Right lung (tissue), 5 donors: ENCODE results near the gene CREB3L1. TPM values are rescaled to one million over a fixed set of nuclear protein-coding genes. Genes with fewer than 3 reads are reported as not detected.
"Not testable (repeated sequence)": the region's sequence is repeated elsewhere in the genome, so short reads cannot be mapped to it uniquely, and the experiment has no call there.

ENCODE experiments used
- DNase-seq, 2 donors: peaks; one replicate each; pipeline ENCODE4 v3.0.0-alpha.2; 2013
- polyA plus RNA-seq, 5 donors: library from polyadenylated mRNA; unstranded; fragments of 120-200 nt; gene quantifications; one replicate each; pipeline versions ENCODE4 v1.2.1 to v1.2.3, GENCODE V29; 2013; ENCODE audit warnings: inconsistent platforms in 1 of 5, low replicate concordance in 1 of 5; ENCODE audit not compliant: insufficient read length in 5 of 5, insufficient read depth in 1 of 5

Gene CREB3L1
- polyA plus RNA-seq, 5 donors = 14.1 to 32.1 (median 21.2) TPM

GRCh38 chr11:46247090-46247489, 30.4 kb upstream of the CREB3L1 start:
- DNase-seq = no peak

DNA sequence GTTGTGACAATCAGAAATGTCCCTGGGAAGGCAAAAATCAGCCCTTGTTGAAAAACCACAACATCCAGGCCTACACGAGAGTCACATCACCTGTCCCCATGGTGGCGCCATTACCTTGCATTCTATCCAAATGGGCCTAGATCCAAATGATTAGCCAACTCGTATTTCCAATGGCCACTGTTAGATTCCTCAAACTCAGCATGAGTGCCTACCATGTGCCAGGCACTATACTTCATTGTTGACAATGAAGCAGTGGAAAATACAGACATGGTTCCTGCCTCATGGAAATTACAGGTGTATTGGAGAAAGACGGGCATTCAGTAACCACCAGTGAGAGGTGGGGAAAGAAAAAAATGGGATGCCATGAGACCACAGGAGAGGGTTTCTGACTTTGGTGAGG, 29.8 kb upstream of the CREB3L1 start:
- DNase-seq = peak in 1 of 2 donors; percentile 18

- no peak for DNase-seq
Observed at GRCh38 chr11:46248289-46249102, 29.0 kb upstream of the CREB3L1 start.

DNA sequence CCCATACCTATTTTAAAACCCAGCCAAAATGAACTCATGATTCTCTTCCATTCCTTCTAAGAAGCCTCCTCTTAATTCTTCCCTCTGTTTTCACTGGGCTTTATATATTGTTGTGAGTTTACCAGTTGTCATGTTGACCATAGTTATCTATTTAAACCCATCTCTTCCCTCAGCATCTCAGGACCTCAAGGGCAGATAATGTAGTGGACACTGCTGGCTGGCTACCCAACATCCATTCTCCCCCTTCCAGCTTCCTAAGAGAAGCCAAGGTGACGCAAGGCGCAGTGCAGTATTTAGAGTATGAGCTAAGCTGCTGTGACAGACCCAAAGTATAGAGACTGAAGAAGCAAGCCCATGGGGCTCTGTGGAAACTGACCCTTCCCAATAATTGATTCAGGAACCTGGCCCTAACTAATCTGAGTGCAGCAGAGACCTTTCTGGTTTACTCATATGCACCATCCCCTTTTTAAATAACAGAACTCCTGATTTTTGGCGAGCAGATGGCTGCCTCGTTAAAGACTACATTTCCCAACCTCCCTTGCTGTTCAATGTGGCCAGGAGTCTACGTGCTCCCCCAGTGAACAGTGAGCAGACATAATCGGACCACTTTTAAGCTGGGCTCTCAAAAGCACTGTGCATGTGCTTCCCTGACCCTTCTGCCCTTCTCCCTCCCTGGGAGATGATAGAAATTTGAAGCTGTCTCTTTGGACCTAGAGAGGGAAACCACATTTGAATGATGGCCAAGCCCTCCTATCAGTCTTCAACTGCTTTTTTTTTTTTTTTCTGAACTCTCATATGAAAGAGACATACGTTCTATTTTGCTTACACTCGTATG, 28.1 kb upstream of the CREB3L1 start:
- peak in 1 of 2 donors; percentile 46 for DNase-seq

- DNase-seq = no peak
Observed at GRCh38 chr11:46249938-46250744, 27.3 kb upstream of the CREB3L1 start.

DNA sequence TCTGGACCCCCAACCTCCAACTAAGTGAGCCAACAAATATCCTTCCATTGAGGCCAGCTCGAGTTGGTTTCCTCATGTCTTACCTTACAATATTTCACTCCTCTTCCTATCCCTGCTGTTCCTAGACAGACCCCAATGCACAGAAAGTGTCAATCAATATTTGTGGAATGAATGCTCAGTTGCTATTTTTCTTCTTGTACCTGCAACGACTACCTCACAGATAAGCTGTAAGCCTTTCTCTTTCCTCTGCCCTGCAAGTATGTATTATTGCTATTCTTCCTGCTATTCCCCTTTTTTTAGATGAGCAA, 26.8 kb upstream of the CREB3L1 start:
- DNase-seq = no peak

DNA sequence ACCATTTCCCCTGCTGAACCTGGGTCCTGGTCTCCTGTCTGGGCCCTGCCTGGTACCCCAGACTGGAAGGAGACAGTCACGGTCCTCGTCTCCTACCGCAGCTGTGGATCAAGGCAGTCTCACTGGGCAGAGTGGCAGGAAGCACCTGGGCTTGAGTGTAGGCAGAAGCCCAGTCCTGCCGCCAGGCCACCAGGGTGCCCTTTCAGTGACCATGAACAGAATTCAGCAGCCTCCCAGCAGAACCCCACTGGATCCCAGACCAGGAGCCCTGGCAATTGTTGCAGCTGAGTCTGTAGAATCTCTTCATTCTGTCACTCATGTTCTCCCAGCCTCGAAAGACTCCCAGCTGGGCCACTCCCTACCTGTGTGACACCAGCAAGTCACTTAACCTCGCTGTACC, 25.5 kb upstream of the CREB3L1 start:
- DNase-seq = no peak

DNA sequence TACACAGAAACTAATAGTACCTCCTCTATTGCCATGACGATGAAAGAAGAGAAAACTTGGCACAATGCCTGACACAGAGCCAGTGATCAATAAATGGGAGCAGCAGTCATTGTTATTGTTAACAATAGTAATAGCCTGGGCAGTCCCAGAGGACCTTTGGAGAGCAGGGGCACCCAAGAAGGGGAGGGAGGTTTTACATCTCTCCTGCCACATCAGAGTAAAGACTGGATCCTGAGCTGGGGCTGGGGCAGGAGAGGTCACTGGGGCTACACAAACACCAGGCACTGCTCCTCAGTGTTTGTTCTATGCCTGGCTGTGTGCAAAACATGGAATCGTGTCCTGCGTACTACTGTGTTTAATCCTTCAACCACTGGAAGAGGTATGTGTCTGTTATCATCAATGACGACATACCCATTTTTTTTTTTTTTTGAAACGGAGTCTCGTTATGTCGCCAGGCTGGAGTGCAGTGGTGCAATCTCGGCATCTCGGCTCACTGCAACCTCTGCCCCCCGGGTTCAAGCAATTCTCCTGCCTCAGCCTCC, 25.0 kb upstream of the CREB3L1 start:
- DNase-seq = no peak

GRCh38 chr11:46253258-46254132, 24.0 kb upstream of the CREB3L1 start:
- no peak for DNase-seq

DNA sequence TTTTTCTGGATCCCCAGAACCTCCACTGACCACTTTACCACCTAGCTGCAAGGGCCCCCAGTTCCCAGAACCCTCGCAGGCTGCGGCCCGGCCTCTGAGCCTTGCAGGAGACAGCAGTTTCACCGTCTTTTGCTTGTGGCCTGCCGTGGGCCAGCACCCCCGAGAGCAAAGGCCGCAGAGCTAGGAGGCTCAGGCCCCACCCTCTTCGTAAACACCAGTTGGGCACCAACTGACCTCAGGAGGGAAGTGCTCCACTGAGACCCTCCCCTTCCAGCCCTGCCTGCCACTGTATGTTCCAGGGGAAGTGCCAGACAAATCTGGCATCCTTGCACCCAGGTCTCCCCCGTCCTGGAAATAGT, 23.4 kb upstream of the CREB3L1 start:
- no peak for DNase-seq

- DNase-seq = no peak
Observed at GRCh38 chr11:46256540-46257001, 20.9 kb upstream of the CREB3L1 start.

DNA sequence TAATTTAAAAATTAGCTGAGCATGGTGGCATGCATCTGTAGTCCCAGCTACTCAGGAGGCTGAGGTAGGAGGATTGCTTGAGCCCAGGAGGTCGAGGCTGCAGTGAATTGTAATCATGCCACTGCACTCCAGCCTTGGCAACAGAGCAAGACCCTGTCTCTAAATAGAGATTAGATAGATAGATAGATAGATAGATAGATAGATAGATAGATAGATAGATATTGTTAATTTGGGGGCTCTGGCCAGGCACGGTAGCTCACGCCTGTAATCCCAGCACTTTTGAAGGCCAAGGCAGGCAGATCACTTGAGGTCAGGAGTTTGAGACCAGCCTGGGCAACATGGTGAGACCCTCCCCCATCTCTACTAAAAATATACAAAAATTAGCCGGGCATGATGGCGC, 18.1 kb upstream of the CREB3L1 start:
- DNase-seq = not testable (repeated sequence)

DNA sequence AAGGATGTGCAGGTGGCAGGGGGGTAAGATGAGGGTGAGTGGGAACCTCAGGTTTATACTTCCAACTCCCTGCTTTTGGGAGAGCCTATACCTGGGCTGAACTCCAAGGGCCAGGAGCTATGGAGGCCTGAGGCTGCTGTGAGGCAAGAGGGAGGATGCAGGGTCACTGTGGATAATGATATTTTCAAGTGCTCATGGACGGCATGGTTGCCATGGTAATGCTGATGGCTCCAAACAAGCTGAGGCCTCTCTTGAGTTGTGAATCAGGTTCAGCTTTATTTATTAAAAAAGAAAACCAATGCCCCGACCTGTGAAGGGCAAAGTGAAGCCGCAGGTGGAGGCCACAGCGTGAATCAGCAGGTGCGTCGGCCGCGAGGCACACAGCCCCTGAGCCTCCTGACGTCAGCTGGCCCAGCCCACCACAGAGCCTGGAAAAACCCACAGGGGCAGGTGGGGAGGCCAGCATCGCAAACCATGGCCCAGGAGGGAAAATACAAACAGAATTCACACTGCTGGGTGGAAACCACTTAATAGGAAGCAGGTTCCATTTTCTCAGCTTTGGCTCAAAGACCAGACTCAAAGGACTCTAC, 17.4 kb upstream of the CREB3L1 start:
- DNase-seq = no peak

DNA sequence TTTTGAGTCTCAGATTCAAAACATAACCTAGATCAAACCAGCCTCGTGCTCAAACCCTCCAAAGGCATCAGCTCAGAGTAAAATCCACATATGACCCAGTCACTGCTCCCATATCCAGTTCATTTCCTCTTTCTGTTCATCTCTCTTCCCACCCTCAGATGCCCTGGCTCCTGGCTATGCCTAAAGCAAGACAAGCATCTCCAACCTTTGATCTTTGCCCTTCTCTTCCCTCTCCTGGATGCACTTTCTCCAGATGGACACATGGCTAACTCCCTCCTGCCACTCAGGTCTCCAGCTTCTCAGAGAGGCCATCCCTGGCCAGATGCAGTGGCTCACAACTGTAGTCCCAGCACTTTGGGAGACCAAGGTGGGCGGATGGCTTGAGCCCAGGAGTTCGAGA, 14.3 kb upstream of the CREB3L1 start:
- no peak for DNase-seq

DNA sequence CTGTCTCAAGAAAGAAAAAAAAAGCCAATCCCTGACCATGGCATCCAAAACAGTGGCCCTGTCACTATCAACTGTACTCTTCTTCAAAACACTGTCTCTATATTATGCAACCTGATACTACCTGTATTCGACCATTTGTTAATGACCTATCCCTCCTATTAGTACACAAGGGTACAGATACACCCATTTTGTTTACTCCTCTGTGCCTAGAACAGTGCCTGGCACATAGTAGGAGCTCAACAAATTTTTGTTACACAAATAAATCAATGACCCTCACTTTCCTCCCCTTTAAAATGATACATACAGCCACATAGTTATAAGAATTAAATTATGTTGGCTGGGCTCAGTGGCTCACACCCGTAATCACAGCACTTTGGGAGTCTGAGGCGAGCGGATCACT, 13.4 kb upstream of the CREB3L1 start:
- no peak for DNase-seq

DNA sequence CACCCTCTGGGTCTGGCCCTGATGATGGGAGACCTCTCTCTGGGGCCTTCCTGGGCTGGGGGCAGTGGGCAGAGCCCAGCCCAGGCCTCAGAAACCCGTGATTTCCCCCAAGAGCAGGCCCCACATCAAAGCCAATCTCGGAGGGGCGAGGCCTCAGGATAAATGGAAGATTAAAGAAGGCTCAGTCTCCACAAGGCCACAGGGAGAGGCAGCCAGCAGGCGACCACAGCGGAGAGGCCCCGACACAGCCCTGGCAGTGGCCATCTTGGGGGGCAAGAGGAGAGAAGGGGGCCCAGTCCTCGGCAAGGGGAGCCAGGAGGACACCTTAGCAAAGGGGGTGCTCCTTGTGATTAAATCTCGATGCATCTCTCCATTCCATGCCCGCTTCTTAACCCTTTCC, 12.5 kb upstream of the CREB3L1 start:
- no peak for DNase-seq

GRCh38 chr11:46265764-46266163, 11.7 kb upstream of the CREB3L1 start:
- DNase-seq = no peak

- DNase-seq = no peak
Observed at GRCh38 chr11:46267930-46268329, 9.5 kb upstream of the CREB3L1 start.

- no peak for DNase-seq
Observed at GRCh38 chr11:46270684-46271083, 6.8 kb upstream of the CREB3L1 start.

DNA sequence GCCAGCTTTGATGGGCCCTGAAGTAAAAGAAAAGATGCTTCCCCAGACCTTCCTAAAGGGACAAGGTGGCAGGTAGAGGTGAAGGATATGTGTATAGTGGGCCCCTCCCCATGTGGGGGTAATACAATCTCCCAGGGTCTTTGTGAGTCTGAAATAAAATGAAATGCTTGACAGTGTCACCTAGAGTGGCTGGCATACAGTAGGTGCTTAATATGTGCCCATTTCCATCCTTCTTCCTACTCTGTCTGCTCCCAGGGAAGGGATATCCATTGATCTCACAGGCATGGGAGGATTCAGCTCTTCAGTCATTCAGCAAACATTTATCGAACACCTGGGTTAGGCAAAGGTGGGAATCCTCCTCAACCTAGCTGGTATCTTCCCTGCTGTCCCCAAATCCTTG, 6.1 kb upstream of the CREB3L1 start:
- no peak for DNase-seq
